ENCODE data around the gene COL11A1. TPM values are rescaled to one million over a fixed set of nuclear protein-coding genes. Genes with fewer than 3 reads are reported as not detected.

Gene COL11A1
- total RNA-seq, 1 experiment from 2014 or later: 0.05 TPM

- ATAC-seq (no peak), DNase-seq (ENCODE audit: low read depth, low spot score) (no peak)
- H3K4me2 ChIP-seq (ENCODE audit: low read length): no peak overlapping the region
- H3K79me2 ChIP-seq (ENCODE audit: insufficient read depth, low read length): no peaks in the 10 kb centered on the region
- intact Hi-C loops (cut with micrococcal nuclease): no loop called here
- ChIA-PET POLR2A (no interaction called here), RAD21 (ENCODE audit: low non-redundant PET in 1 of 2, low total read pairs in 2 of 2, uncharacterized antibody in 2 of 2, unreplicated experiment in 2 of 2) (no interaction called here), CTCF (interaction anchor here (0.6 kb wide), 1 partner anchor 291 kb away, joined by 3 read pairs; no protein-coding TSS in a partner anchor)
- BruUV-seq (replicated peaks): no TSS peak
- no peak overlapping the region for H3K9ac ChIP-seq (ENCODE audit: low read length)
- H3K9me3 ChIP-seq (ENCODE audit: control insufficient read depth in 1 of 2, insufficient read depth in 1 of 2, low read depth in 1 of 2, low read length in 2 of 2): peaks cover 0 to 3% of the 10 kb centered on the region in 2 experiments; a peak in 1 of 4 replicates
- H2AFZ ChIP-seq (ENCODE audit: low read depth, low read length, poor library complexity, severe bottlenecking): no peak overlapping the region
- no peak for TF ChIP-seq TCF7L2 (IDR thresholded peaks at IDR 0.05; ENCODE audit: borderline replicate concordance, extremely low read depth, insufficient read depth, insufficient read length)
- no peak for TF ChIP-seq MAX (IDR thresholded peaks at IDR 0.05)
- no peak for TF ChIP-seq POLR2AphosphoS5 (IDR thresholded peaks at IDR 0.05; ENCODE audit: low read depth, low read length)
- TF ChIP-seq ZBTB33 (IDR thresholded peaks at IDR 0.05; ENCODE audit: extremely low read depth, insufficient replicate concordance, low read length): no peak
- TF ChIP-seq YY1 (IDR thresholded peaks at IDR 0.05; ENCODE audit: extremely low read depth, insufficient replicate concordance, low read depth, low read length): no peak
- TF ChIP-seq CBX3 (IDR thresholded peaks at IDR 0.05; ENCODE audit: low read depth): no peak
- TF ChIP-seq POLR2A (IDR thresholded peaks at IDR 0.05; ENCODE audit: borderline replicate concordance, extremely low read depth, insufficient read depth, insufficient read length): no peak
- no peak for TF ChIP-seq EZH2 (IDR thresholded peaks at IDR 0.05)
- no peak for TF ChIP-seq SRF (IDR thresholded peaks at IDR 0.05; ENCODE audit: low read depth)
- TF ChIP-seq SIN3A (IDR thresholded peaks at IDR 0.05; ENCODE audit: low read depth): no peak
- no peak for TF ChIP-seq ELF1 (IDR thresholded peaks at IDR 0.05; ENCODE audit: borderline replicate concordance, low read depth)
- TF ChIP-seq, protein P1, sequence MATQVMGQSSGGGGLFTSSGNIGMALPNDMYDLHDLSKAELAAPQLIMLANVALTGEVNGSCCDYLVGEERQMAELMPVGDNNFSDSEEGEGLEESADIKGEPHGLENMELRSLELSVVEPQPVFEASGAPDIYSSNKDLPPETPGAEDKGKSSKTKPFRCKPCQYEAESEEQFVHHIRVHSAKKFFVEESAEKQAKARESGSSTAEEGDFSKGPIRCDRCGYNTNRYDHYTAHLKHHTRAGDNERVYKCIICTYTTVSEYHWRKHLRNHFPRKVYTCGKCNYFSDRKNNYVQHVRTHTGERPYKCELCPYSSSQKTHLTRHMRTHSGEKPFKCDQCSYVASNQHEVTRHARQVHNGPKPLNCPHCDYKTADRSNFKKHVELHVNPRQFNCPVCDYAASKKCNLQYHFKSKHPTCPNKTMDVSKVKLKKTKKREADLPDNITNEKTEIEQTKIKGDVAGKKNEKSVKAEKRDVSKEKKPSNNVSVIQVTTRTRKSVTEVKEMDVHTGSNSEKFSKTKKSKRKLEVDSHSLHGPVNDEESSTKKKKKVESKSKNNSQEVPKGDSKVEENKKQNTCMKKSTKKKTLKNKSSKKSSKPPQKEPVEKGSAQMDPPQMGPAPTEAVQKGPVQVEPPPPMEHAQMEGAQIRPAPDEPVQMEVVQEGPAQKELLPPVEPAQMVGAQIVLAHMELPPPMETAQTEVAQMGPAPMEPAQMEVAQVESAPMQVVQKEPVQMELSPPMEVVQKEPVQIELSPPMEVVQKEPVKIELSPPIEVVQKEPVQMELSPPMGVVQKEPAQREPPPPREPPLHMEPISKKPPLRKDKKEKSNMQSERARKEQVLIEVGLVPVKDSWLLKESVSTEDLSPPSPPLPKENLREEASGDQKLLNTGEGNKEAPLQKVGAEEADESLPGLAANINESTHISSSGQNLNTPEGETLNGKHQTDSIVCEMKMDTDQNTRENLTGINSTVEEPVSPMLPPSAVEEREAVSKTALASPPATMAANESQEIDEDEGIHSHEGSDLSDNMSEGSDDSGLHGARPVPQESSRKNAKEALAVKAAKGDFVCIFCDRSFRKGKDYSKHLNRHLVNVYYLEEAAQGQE (IDR thresholded peaks at IDR 0.05; ENCODE audit: low read depth): no peak
- TF ChIP-seq EZH2phosphoT487 (IDR thresholded peaks at IDR 0.05; ENCODE audit: borderline replicate concordance): no peak
- TF ChIP-seq JUND (IDR thresholded peaks at IDR 0.05): no peak
- no peak for TF ChIP-seq SP1 (IDR thresholded peaks at IDR 0.05; ENCODE audit: low read depth)
- no peak for TF ChIP-seq EGR1 (IDR thresholded peaks at IDR 0.05; ENCODE audit: low read depth)
- H3K4me3 ChIP-seq (replicated peaks in 1 of 2; ENCODE audit: low read depth in 1 of 2, low read length in 2 of 2): no peak overlapping the region
- H3K36me3 ChIP-seq (ENCODE audit: control insufficient read depth in 1 of 2, insufficient read depth in 2 of 2, low read length in 2 of 2): no peaks in the 10 kb centered on the region
- no peaks in the 10 kb centered on the region for H4K20me1 ChIP-seq (ENCODE audit: insufficient read depth)
- H3K27me3 ChIP-seq (ENCODE audit: insufficient read depth, low read length): no peaks in the 10 kb centered on the region
- H3K4me1 ChIP-seq (ENCODE audit: control insufficient read depth in 1 of 2, insufficient read depth in 2 of 2, low read length in 2 of 2): no peaks in the 10 kb centered on the region
- no peaks in the 10 kb centered on the region for H3K9me2 ChIP-seq (ENCODE audit: insufficient read depth)
- H3K27ac ChIP-seq (ENCODE audit: low read depth, low read length): no peak overlapping the region
Observed at GRCh38 chr1:103120981-103121380, 12.7 kb upstream of the COL11A1 start.
